NCI-H82 treated with DMSO at 0.1 percent for 48 hours (cell line): Measurements from ENCODE around the gene CSF3.

Source experiments
- DNase-seq: peaks from one replicate; lab custom pipeline; 2025; ENCODE audit not compliant: unreplicated experiment; lab: John Stamatoyannopoulos, UW

The CSF3 gene

GRCh38 chr17:40015005-40015997 lies at the start of gene CSF3:
TSS of gene CSF3 (plus strand) at chr17:40015440. CDS start at chr17:40015475, 35 bp downstream.
- no peak for DNase-seq

- DNase-seq = no peak
Measured at GRCh38 chr17:39966771-39967170, 48.5 kb upstream of the CSF3 start.

GRCh38 chr17:39968761-39969160 lies 46.5 kb upstream of the CSF3 start:
- DNase-seq = no peak

- DNase-seq = no peak
Measured at GRCh38 chr17:39969375-39969774, 45.9 kb upstream of the CSF3 start.

- DNase-seq = no peak
Measured at GRCh38 chr17:39970157-39970692, 45.0 kb upstream of the CSF3 start.

GRCh38 chr17:39971076-39971603 lies 44.1 kb upstream of the CSF3 start:
- no peak for DNase-seq

GRCh38 chr17:39972271-39972670 lies 43.0 kb upstream of the CSF3 start:
- DNase-seq = no peak

- DNase-seq = no peak
Measured at GRCh38 chr17:39973496-39973895, 41.7 kb upstream of the CSF3 start.

- no peak for DNase-seq
Measured at GRCh38 chr17:39974433-39974832, 40.8 kb upstream of the CSF3 start.

GRCh38 chr17:39975801-39976200 lies 39.4 kb upstream of the CSF3 start:
- no peak for DNase-seq

- DNase-seq = no peak
Measured at GRCh38 chr17:39979016-39979670, 36.1 kb upstream of the CSF3 start.

GRCh38 chr17:39979893-39980350 lies 35.3 kb upstream of the CSF3 start:
- peak; percentile 44 for DNase-seq

- DNase-seq = peak; percentile 99
Measured at GRCh38 chr17:39980351-39981206, 34.7 kb upstream of the CSF3 start, which contains the start of gene PSMD3. TSS of gene PSMD3 (plus strand) at chr17:39980807. CDS start at chr17:39980971, 164 bp downstream.

GRCh38 chr17:39981207-39981741 lies 34.0 kb upstream of the CSF3 start:
- no peak for DNase-seq

- no peak for DNase-seq
Measured at GRCh38 chr17:39981766-39982375, 33.4 kb upstream of the CSF3 start.

GRCh38 chr17:39988206-39988810 lies 26.9 kb upstream of the CSF3 start:
- no peak for DNase-seq

- DNase-seq = no peak
Measured at GRCh38 chr17:39994448-39994847, 20.8 kb upstream of the CSF3 start.

GRCh38 chr17:39995438-39995837 lies 19.8 kb upstream of the CSF3 start:
- no peak for DNase-seq

- no peak for DNase-seq
Measured at GRCh38 chr17:39996162-39996561, 19.1 kb upstream of the CSF3 start.
